K562 treated with DMSO at 1 percent for 24 hours (cell line): ENCODE results near the gene INAVA. TPM values are rescaled to one million over a fixed set of nuclear protein-coding genes. Genes with fewer than 3 reads are reported as not detected.

Experiments used
- total RNA-seq: library from RNA; unstranded; fragments of 300-600 nt; gene quantifications from 2 replicates; pipeline ENCODE4 v1.2.3, GENCODE V29; 2022; ENCODE audit warnings: low read depth; ENCODE audit not compliant: insufficient read depth

INAVA gene, protein sequence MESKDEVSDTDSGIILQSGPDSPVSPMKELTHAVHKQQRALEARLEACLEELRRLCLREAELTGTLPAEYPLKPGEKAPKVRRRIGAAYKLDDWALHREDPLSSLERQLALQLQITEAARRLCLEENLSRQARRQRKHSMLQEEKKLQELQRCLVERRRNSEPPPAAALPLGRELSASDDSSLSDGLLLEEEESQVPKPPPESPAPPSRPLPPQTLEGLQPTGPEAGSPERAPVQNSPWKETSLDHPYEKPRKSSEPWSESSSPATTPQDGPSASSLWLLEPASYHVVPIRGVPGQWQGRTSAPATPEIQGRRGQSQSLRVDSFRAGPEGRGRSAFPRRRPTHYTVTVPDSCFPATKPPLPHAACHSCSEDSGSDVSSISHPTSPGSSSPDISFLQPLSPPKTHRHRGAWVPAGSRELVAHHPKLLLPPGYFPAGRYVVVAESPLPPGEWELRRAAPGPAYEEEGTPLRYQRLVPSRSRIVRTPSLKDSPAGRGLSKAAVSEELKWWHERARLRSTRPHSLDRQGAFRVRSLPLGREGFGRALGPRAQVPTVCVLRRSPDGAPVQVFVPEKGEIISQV
- total RNA-seq: not detected in 2 replicates

DNA sequence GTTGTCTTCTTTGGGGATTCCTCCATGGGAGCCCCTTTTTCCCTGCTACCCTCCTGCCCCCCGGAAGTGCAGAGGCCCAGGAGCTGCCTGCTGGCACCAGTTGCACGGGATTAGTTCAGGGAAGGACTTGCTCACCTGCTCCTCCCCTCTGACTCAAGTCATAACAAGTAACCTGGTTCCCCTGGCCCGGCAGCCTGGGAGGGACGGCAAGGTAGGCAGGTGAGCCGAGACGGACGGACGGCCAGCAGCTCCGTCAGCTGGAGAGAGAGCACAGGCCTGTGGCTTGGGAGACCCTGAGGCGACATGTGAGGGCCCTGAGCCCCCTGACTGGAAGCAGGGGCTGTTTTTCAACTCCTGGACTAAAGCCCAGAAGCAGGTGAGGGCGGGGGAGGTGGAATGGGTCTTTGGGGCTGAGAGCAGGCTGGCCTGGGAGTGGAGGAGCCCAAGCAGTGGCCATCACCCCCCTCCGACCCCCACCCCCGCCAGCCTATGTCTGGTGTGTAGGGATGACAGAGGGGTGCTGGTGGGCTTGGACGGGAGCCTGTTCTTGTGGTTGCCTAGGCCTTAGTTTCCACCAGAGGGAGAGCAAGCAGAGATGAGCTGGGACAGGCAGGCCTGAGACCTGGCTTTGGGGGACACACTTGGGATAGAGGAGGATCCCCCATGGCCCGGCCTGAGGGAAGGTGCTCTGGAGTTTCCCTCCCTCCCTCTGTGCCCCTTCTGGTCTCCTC is at the start of gene INAVA:
TSS of gene INAVA (plus strand) at position 189 of the 731 bp plus-strand sequence. CDS start 3,501 bp downstream, outside the sequence.

DNA sequence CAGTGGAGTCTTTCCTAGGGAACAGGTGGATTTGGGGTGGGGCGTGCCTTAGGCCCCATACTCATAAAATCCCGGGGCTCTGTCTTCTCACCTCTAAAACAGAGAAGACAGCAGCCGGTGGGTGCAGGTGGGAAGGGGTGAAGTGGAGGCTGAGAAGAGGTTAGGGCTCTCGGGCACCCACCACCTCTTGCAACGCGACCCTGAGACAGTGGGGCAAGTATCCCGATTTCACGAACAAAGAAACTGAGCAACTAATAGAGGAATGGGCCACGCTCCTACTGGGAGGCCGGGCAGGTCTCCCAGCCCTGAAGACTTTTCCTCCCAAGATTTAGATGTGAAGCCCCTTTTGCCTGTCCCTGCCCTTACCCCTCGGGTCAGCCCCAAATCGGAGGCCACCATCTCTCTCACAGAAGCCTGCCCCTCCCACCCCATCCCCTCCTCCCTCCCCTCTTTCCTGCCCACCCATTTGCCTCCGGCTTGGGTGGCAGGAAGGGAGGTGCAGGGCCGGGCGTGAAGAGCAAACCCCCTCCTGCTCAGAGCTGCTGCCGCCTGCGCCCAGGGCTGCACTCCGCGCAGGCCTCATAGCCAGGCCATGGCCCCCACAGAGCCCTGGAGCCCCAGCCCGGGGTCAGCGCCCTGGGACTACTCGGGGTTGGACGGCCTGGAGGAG is 22.1 kb upstream of the INAVA start, which contains the start of gene GPR25:
TSS of gene GPR25 (plus strand) at position 536 of the 670 bp plus-strand sequence. CDS start at position 593, 57 bp downstream.

Other genes starting within 250 kb of the INAVA start
- gene DDX59, start 225.0 kb upstream of the INAVA start, total RNA-seq: 15.2 and 17.3 TPM in 2 replicates
- gene CAMSAP2, start 156.0 kb upstream of the INAVA start, total RNA-seq: 5.1 and 7.0 TPM in 2 replicates
- gene GPR25, start 21.9 kb upstream of the INAVA start, total RNA-seq: not detected in 2 replicates
- 12.5 and 12.8 TPM in 2 replicates for gene KIF21B, start 128.8 kb downstream of the INAVA start, total RNA-seq
- gene CACNA1S, start 217.5 kb downstream of the INAVA start, total RNA-seq: not detected in 2 replicates
- gene ASCL5, start 232.3 kb downstream of the INAVA start, total RNA-seq: not detected in 2 replicates